ENCODE measurements around the gene YAP1.
"Not testable (repeated sequence)": the region's sequence is repeated elsewhere in the genome, so short reads cannot be mapped to it uniquely, and the experiment has no call there.

Gene YAP1

DNA sequence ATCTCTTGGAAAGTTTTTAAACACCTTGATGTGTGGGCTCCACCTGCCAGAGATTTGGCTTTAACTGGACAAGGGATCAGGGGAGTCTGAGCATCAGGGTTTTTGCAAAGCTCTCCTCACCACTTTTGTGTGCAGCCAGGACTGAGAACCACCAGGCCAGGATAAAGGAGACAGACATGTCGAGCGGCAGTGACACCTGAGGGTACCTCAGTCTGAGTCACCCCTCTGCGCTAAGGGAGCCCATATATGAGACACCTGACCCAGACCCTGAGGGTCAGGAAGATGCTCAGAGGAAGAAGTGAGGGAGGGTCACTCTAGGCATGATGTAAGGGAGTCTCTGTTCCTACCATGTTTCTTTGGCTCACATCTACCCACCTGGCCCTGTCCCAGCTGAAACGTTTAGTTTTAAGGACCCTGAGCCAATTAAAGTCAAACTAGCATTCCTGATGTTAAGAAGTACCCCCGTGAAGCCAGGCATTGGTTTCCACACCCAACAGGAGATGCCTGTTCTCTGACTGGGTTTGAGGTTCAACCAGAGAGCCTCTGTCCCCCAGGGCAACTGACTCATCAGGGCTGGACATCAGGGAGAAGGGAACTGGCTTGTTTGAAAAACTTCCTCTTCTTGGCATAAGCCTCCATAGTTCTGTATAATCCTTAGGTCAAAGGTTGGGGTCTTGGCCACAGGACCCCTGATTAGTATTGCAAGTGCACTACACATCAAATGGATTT is 134.6 kb downstream of the YAP1 start:
- DNase-seq: no peak

DNA sequence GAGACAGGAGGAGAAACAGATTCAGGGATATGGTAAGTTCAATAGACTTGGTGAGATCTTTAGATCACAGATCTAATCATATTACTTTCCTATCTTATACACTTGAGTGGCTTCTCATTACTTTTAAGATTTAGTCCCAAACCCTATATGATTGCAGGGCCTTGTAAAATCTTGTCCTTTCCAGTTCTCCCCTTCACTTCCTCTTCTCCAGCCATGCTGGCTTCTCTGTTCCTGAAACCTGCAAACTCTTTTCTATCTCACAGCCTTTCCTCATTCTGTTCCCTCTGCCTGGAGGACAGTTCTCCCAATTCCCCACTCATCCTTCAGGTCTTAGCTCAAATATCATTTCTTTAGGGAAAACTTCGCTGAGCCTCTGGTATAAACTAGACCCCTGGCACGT is 141.2 kb downstream of the YAP1 start:
- DNase-seq: no peak

DNA sequence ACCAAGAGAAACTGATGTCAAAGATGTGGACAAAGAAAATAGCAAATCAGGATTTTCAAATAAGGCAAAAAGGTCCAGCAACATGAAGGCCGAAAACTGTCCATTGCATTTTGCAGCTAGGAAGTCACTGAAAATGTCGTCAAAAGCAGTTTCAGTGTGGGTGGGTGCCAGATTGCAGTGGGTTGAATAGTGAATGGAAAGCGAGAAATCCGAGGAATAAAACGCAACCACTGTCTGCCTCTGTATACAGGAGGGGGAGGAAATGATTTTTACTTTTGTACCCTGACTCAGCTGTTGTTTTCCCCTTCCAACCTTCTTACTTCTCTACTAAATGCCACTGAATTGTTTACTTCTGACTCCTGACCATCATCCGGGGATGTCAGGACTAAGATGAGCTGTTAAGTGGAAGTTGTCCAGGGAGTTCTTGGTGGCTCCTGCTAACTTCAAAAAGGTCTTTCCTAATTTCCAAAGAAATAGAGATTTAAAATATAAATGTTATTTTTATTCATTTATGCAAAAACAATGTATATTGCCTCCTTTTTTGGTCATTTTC is 142.2 kb downstream of the YAP1 start:
- DNase-seq: no peak

DNA sequence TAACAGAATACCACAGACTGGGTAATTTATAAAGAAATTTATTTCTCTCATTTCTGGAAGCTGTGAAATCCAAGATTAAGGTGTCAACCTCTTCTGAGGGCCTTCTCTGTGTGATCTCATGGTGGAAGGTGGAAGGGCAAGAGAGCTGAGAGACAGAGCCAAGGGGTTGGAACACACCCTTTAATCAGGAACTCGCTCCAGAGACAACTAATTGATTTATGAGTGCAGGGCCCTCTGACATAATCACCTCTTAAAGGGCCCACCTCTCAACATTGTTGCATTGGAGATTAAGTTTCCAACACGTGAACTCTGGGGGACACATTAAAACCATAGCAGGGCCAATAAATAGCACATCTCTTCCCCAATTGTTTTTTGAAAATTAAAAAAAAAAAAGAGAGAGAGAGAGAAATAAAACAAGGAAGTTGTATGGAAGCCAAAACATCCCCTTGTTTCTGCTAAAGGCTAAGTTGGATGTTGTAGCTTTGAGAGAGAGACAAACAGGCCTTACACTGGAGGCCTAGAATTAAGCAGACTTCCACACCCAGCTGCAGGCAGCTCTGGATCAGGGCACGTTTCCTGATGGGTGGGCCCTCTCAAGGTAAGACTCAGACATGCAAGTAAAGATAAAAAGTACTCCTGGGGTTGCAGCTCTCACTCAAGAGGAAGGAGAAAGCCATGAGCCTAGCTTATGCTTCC is 142.9 kb downstream of the YAP1 start:
- DNase-seq: no peak

DNA sequence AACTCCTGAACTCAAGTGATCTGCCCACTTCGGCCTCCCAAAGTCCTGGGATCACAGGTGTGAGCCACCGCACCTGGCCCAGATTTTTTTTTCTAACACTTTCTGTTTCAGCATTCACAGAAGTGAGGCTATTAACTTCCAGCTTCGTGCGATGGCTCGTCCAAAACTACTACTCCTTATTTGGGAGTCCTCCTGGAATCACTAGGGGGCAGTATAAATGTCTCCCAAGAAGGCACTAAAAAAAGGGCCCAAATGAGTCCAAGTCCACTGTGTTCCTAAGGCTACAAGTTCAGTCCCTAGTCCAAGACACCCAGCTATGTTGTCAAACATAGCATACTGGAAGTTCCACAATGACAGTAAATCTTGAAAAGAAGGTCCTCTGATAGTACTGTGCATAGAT is 143.8 kb downstream of the YAP1 start:
- DNase-seq: no peak

DNA sequence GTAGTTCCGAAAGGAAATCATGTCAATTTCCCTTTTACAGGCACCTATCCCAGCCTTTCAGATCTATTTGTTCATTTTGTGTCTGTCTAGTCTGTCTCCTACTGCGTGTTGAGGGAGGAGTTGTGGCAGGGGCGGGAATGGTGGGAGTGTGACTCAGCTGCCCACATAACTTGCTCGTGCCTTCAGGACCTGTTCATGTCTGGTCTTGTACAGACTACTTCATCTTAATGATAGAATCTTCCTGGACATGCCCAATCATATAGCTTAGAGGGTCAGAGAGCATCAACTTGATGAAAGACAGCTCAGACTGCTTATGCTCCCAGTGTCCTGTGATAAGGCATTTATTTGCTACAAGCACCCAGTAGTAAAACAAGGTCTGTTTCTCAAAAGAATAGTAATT is 146.0 kb downstream of the YAP1 start:
- DNase-seq: no peak

DNA sequence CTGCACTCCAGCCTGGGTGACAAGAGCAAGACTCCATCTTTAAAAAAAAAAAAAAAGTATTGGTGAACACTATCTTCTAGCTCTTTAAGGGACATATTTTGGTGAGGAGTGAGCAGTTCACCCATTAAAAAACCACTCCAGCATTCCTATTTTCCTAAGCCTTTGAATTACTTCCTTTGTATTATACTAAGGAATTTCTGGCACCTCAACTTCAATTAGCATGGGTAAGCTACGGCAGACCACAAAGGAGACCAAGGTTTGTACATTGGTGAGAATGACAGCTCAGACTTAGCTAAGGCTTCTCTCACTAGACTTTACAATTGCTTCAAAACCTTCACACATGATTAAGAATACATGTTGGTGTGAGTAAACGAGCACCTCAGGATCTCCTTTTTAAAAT is 150.0 kb downstream of the YAP1 start:
- no peak for DNase-seq

DNA sequence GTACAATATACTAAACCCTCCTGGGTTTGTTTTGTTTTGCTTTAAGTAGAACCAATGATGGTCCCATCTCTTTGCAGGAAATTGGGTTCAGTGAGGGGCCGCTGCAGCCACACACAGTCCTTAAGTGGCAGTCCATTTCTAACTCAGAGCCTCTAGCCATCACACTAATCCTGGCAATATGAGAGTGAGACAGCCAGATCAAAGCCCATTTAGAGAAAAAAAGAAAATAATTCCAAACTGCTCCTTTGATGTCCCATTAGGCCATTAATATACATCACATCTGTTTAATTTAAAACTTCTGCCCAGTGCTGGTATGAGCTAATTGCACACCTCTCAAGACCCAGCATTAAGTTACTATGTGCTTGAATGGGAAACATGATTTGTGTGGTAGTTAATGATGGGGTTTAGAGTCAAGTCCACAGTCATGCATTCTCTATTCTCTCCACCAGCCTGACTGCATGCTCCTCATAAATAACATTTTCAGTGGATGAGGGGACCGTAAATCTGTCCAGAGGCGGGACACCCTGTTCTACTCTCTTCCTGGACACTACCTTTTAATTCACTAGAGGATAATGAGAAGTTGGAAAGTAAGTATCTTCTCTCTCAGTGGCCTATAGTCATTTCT is 153.2 kb downstream of the YAP1 start:
- no peak for DNase-seq

DNA sequence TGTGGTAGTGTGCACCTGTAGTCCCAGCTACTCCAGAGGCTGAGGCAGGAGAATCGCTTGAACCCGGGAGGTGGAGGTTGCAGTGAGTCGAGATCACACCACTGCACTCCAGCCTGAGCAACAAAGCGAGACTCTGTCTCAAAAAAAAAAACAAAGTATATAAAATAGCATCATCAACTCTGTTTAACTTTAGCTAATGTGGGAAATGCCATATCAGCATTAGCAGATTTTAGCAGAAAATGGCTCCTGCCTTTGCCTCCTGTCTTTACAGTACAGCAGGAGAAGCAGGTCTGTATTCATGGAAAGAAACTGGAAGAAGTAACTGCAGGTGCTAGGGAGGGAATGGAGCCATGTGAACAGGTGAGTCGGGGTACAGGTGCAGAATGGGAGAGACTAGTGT is 154.5 kb downstream of the YAP1 start:
- DNase-seq: not testable (repeated sequence)

DNA sequence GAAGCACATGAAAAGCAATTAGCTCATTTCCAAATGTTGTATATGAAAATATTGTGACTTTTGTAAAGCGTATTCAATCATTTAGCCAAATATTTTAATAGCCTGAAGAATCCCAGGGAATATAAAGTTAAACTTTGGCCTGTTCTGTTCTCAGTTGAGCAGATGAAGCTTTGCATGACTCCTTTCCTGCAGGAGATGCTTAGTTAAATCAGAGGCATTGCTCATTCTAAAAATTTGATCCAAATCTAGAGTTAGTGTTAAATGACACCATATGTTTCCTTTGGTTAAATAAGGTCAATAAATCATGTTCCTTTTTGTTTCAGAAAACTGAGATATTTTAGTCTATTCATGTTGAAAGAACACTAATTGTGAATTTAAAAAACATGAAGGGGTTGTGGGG is 155.9 kb downstream of the YAP1 start:
- DNase-seq: no peak

DNA sequence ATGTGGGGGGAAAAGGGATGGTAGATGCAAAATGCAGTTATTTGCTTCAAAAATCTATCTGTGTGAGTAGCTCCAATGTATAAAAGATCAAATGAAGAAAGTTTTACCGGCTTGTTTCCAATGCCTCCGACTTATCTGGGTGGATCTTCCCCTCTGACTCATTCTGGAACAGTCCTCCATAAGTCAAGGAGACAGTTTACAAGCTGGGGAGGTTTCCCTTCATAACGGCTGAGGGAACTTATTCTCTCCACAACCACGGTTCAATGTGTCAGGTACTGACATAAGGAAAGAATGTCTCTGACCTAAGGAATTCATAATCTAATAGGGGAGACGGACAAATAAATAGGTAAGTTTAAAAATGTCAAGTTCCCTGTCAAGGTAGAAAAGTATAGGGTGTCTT is 157.4 kb downstream of the YAP1 start:
- no peak for DNase-seq

DNA sequence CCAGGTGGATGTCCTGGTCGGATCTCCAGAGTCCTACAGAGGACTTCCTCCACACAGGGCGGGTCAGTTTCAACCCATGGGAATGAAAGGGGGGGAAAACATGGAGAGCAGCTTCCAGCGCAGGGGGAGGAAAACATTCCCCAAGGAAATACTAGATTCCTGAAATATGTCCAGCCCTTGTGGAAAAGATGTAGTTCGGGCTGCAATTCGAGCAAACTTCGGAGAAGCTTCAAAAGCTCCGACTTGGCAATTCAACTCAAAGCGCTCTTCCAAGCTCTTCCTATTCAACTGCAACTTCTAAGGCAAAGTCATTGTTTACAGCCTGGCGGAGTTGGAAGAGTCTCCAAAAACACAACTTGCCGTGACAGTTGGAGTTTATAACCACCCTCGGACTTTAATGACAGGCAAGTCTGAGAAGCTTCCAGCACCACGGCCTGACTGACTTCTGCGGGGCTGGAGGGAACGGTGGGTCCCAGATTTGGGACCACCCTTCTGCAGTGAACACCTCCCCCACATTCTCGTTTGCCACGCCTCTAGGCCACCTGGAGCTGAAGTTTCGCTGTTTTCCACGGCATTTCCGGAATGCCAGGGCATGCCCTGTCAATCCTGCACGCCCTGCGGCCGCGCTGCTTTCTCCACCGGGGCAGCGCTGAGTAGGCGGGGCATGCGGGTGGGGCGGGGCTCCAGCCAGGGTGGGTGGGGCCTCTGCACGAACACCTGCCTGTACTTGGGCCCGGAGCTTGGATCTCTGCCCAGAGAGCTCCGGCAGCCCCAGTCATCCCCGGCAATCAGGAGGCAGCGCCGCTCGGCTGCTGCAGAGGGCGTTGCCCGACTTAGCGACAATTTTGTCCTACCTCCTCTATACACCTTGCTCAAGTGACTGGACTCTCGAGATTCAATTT is 158.1 kb downstream of the YAP1 start:
- peak; percentile 76 for DNase-seq

DNA sequence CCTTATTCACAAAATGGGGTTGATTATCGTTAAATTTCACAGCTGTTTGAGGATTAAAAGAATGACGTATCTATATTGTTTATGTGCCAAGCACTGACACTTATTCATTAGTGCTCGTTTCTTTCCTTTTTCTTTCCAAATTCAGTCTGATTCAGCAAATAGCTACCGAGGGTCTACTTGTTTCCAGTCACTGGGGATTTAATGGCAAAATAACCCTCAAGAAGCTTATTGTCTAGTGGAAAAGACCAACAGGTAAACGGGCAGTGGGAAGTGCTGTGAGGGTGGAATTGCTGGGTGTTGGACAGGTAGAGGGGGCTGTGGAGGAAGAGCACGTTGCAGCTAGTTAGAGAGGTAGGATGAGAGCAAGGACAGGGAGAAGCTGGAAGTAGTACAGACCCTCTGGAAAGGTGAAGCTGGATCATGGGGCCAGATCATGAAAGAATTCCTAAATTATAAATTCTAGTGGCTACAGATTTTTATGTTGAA is 158.8 kb downstream of the YAP1 start:
- DNase-seq: no peak

DNA sequence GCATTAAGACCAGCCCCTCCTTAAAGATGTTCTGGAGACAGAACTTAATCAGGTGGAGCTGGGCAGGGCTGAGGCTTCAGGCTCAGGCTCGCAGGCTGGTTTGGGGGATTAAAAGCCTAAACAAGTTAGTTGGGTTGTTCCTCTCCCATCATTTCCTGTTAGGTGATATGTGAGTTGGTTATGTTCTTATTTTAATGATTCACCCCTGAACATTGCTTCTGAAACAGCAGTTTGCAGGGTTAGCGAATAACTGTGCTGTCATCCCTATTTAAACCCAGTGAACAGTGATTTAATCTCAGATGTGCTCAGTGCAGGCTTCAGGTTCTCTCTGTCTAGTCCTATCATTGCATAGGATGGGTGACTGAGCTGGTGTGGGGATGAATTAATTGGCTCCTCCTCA is 159.7 kb downstream of the YAP1 start:
- no peak for DNase-seq

DNA sequence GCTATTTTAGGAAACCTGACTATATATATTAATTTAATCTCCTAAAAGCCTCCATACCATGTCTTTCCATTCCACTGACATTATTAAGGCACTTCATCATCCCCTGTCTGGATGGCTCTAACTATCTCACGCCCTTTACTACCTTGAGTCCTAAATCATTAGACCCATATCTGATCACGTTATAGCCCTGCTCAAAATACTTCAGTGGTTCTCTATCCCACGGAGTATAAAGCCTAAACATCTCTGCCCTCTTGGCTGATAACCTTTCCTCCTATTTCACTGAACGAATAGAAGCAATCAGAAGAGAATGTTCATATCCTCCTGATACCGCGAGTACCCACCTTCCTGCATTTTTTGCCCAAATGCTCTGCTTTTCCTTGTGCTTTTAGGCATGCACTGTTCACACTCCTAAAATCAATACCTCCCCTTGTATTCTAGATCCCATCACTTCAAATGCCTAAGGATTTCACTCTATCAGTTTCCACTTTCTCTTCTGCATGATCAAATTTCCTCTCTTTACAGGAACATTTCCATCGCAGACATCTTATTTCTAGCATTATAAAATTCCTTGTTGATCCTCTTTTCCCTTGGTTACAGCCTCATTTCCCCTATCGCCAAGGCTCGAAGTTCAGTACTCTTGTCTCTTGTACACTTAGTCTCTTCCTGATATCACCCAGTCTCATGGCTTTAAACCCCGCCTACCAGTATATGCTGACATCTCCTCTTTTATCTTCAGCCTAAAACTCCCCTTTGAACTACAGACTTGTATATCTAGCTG is 162.0 kb downstream of the YAP1 start:
- DNase-seq: no peak

DNA sequence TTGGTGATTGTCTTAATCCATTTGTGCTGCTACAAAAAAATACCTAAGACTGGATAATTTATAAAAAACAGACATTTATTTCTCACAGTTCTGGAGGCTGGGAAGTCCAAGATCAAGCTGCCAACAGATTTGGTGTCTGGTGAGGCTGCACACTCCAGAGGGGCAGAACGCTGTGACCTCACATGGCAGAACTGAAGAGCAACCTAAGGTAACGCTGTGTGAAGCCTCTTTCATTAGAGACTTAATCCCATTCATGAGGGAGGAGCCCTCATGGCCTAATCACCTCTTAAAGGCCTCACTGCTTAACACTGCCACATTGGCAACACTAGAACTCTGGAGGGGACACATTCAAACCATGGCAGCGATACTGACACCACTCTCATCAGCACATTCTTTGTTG is 164.4 kb downstream of the YAP1 start:
- DNase-seq: no peak

DNA sequence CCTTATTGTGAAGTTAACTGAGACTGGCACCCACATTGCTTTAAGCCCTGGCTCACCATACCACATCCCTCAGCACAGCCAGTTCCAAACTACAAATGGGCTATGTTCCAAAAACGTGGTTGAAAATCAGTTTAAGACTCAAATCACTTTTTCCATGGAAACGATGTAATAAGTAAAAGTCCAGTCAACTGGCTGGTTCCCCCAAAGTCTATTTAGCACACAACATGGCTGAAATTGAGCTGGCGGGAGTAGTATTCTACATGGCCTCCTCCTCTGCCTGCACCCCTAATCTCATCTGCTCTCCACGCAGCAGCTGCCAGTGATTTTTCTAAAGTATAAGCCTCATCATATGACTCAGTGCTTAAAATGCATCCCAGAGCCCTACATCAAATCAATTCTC is 166.1 kb downstream of the YAP1 start:
- peak; percentile 50 for DNase-seq

DNA sequence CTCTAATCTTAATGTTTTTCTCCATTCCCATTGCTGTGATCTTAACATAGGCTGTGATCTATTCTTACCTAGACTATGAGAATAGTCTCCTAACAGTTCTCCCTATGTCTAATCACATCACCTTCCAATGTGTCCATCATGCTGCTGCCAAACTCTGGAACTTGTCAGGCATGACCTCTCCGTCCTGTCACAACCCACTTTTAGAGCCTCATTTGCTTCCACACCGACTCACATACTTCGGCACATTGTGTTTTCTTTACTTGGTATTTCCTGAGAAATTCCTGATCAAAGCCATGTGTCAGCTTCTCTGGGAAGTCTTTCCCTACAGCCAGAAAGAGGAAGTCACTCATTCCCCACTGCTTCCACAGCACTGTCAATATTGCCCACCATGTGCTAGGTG is 166.5 kb downstream of the YAP1 start:
- no peak for DNase-seq

DNA sequence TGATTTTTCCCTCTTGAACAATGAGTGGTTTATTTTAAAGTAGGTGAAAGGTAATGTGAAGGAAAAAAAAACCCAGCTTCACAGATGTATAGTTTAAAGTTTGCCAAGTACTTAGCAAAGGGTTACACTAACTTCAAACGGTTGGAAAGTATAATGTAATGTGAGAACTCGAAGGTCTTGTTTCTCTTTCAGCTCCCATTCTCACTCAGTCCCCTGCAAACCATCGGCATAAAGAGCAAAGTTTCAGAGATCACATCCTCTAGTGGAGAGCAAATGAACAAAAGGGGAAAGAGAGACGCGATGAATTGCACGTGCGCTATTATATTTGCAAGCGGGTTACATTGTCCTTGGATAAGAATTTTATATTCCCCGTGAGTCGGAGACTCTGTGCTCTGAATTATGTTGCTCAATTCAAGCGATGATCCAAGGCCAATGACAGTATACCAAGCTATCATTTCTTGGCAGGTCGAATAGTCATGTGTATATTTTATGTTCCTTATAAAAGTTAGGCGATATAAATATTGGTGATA is 169.5 kb downstream of the YAP1 start:
- peak; percentile 73 for DNase-seq

DNA sequence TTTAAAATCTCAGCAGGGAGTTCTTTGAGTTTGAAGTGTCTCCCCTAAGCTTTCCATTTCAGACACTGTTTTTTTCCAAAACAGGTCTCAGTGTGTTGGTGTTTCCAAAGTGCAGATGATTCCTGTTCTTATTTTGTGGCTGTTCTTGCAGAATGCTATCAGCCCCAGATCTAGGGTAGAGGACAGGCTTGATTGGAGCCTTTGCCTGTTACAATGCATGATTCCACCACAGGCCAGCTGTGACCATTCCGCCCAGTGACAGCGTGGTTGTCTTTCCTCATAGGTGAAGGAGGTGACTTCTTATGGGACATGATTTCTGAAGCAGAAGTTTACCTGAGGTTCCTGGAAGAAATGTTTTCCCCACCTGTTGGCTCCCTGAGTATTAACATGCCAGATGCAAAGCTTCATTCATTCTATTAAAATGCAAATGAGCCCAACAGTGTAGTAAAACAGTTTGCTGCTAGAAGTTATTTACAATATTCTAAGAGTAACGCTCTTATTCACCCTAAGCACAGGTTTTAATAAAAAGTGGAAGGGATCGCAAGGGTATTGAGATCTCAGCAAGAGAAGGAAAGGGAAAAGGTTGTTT is 170.1 kb downstream of the YAP1 start:
- no peak for DNase-seq
